Adrenal gland (tissue), 12 donors: ENCODE measurements around the gene PTPN3. TPM values are rescaled to one million over a fixed set of nuclear protein-coding genes. Genes with fewer than 3 reads are reported as not detected.

Experiments used
- DNase-seq, 7 donors: peaks; one replicate each; pipeline ENCODE4 v3.0.0-alpha.2; 2019 to 2020
- H3K27ac ChIP-seq, 5 donors: fragments of 200-600 bp; sonication (generic) in 4 of 5; 1 replicate in 3 of 5; 2 replicates in 2 of 5; pipeline versions ENCODE4 v1.5.1 to v1.8.0; 2016 to 2020; ENCODE audit warnings: mild to moderate bottlenecking in 1 of 5
- H3K27me3 ChIP-seq: fragments of 200-600 bp; 2 replicates; pipeline ENCODE4 v1.8.0; 2021
- H3K36me3 ChIP-seq, 2 donors: fragments of 200-600 bp; replicated peaks in 1 of 2; 1 replicate in 1 of 2; 2 replicates in 1 of 2; pipeline versions ENCODE4 v1.5.1 to v1.8.0; 2018 to 2022
- H3K4me1 ChIP-seq, 2 donors: fragments of 200-600 bp; replicated peaks in 1 of 2; 1 replicate in 1 of 2; 2 replicates in 1 of 2; pipeline versions ENCODE4 v1.5.1 to v1.8.0; 2018 to 2021
- H3K4me3 ChIP-seq, 4 donors: fragments of 200-600 bp; sonication (generic) in 3 of 4; one replicate each; pipeline ENCODE4 v1.5.1; 2016 to 2018
- H3K9me3 ChIP-seq, 3 donors: fragments of 200-600 bp; sonication (generic) in 1 of 3; replicated peaks in 1 of 3; 1 replicate in 2 of 3; 2 replicates in 1 of 3; pipeline versions ENCODE4 v1.5.1 to v1.8.0; 2016 to 2021
- POLR2A ChIP-seq, 2 donors: fragments of 450-650 bp; IDR thresholded peaks; one replicate each; pipeline ENCODE4 v1.6.1; 2017; ENCODE audit warnings: antibody characterized with exemption in 2 of 2, mild to moderate bottlenecking in 2 of 2, moderate library complexity in 1 of 2
- WGBS, 4 donors: extraction: QIAGEN DNeasy Blood & Tissue Kit in 2 of 4; methylation state at CpG; one replicate each; pipeline versions ENCODE4 v1.1.5 to v1.1.7; 2013 to 2017; 5-methylcytosine and 5-hydroxymethylcytosine counted together
- intact Hi-C, 2 donors: fragments of 100-400 bp; cut with DNase I; formaldehyde crosslinking; loops; one replicate each; pipeline versions ENCODE4 v1.14.1 to v1.15.0; 2022 to 2023
- polyA plus RNA-seq, 3 donors: library from polyadenylated mRNA; stranded (reverse); fragments of 200-250 nt in 2 of 3; fragments of 350-450 nt in 1 of 3; fragmentation: Illumina TruSeq in 1 of 3; extraction: RNeasy Lipid Tissue Mini Kit (QIAGEN cat#74804) in 1 of 3; gene quantifications; one replicate each; pipeline ENCODE4 v1.2.3, GENCODE V29; 2013 to 2014
- total RNA-seq, 9 donors: library from RNA; depleted of rRNA in 4 of 9; stranded (reverse); fragments of >200 nt in 4 of 9; fragments of 120-200 nt in 1 of 9; fragmentation: NEBNext Ultra II Directional in 1 of 9; extraction: Animal tissue kit (Norgen Biotek cat#: 25700) in 1 of 9; gene quantifications; one replicate each; pipeline versions ENCODE4 v1.1.0 to v1.2.4, GENCODE V29; 2013 to 2023
- TF ChIP-seq, protein P1 (sequence below), 6 experiments: fragments of 450-650 bp in 4 of 6; fragments of 200-600 bp in 2 of 6; sonication (generic) in 1 of 6; IDR thresholded peaks; 1 replicate in 5 of 6; 2 replicates in 1 of 6; pipeline versions ENCODE4 v1.5.1 to v1.8.0; 2016 to 2021; ENCODE audit warnings: antibody characterized with exemption in 6 of 6, mild to moderate bottlenecking in 2 of 6, moderate library complexity in 1 of 6
- donor health status: healthy with polysubstance abuse.
- donor health status: Bipolar disorder and iron deficiency.
- donor health status: DM: yes; HTN: yes; CAD: no.
- donor health status: DM: no; HTN: no; CAD: no.
- donor health status: DM: no; HTN: no; CAD: no.
- donor health status: DM: yes; HTN: yes; CAD: no.

PTPN3 gene
- total and polyA plus RNA-seq, 12 donors = 1.6 to 6.1 (median 3.0) TPM

DNA sequence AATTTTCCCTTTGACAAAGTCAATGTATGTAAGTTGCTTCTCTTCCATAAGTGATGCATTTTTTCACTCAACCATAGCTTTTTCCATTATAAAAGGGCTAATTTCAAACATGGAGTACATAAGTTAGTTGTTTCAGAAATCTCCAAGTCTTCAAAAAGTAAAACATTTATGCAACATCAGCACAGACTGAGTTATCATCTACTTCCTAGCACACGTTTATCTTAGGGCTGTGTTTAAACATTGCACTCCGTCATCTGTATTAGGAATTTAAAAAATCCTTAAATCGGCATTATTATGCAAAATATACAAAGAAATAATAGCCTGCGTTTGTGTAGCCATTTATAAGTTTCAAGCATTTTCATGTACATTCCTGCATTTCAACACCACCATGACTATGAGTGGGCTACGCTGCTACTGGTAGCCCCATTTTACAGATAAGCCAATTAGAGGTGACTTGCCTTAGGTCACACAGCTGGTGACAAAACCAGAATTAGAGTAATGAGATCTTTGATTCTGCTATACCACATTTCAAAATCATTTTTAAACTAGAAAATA, 43.4 kb downstream of the PTPN3 start:
- 83 to 87% (median 85%) methylated on average over 5 of the region's 5 CpGs for WGBS, 4 donors
- intact Hi-C loops = no loop called here
- TF ChIP-seq POLR2A (IDR thresholded peaks at IDR 0.05) = no peak
- TF ChIP-seq, protein P1, sequence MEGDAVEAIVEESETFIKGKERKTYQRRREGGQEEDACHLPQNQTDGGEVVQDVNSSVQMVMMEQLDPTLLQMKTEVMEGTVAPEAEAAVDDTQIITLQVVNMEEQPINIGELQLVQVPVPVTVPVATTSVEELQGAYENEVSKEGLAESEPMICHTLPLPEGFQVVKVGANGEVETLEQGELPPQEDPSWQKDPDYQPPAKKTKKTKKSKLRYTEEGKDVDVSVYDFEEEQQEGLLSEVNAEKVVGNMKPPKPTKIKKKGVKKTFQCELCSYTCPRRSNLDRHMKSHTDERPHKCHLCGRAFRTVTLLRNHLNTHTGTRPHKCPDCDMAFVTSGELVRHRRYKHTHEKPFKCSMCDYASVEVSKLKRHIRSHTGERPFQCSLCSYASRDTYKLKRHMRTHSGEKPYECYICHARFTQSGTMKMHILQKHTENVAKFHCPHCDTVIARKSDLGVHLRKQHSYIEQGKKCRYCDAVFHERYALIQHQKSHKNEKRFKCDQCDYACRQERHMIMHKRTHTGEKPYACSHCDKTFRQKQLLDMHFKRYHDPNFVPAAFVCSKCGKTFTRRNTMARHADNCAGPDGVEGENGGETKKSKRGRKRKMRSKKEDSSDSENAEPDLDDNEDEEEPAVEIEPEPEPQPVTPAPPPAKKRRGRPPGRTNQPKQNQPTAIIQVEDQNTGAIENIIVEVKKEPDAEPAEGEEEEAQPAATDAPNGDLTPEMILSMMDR (IDR thresholded peaks at IDR 0.05) = no peak
- DNase-seq = no peak
- no peak overlapping the region for H3K27ac ChIP-seq
- H3K4me1 ChIP-seq = peaks cover 0 to 4% of the 10 kb centered on the region in 2 donors
- H3K9me3 ChIP-seq = no peaks in the 10 kb centered on the region
- H3K36me3 ChIP-seq = no peaks in the 10 kb centered on the region
- H3K4me3 ChIP-seq = no peak overlapping the region
- H3K27me3 ChIP-seq = no peaks in the 10 kb centered on the region

DNA sequence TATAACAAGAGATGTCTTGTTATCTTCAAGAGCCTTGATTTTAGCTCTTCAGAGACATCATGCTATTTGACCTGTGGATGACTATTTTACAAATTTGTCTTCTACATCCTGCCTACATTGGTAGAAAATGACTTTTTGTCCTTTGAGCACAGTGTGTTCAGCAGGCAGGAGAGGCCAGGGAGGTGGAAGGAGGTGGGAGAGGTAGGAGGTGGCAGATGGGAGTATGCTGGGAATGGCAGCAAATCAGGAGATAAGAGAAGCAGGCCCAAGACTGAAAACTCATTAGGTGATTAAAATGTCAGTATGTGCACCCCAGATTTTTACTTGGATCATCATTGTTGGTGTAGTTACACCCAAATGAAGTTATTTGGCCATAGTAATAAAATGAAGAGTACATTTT, 44.1 kb downstream of the PTPN3 start:
- peaks cover 0 to 3% of the 10 kb centered on the region in 2 donors for H3K4me1 ChIP-seq
- no peaks in the 10 kb centered on the region for H3K9me3 ChIP-seq
- DNase-seq = no peak
- H3K36me3 ChIP-seq = no peaks in the 10 kb centered on the region
- no peak for TF ChIP-seq POLR2A (IDR thresholded peaks at IDR 0.05)
- TF ChIP-seq, protein P1 (IDR thresholded peaks at IDR 0.05) = no peak
- H3K27ac ChIP-seq = peak overlapping the region in 1 of 5 donors; percentile 55
- H3K4me3 ChIP-seq = no peak overlapping the region
- no peaks in the 10 kb centered on the region for H3K27me3 ChIP-seq
- intact Hi-C loops = no loop called here

DNA sequence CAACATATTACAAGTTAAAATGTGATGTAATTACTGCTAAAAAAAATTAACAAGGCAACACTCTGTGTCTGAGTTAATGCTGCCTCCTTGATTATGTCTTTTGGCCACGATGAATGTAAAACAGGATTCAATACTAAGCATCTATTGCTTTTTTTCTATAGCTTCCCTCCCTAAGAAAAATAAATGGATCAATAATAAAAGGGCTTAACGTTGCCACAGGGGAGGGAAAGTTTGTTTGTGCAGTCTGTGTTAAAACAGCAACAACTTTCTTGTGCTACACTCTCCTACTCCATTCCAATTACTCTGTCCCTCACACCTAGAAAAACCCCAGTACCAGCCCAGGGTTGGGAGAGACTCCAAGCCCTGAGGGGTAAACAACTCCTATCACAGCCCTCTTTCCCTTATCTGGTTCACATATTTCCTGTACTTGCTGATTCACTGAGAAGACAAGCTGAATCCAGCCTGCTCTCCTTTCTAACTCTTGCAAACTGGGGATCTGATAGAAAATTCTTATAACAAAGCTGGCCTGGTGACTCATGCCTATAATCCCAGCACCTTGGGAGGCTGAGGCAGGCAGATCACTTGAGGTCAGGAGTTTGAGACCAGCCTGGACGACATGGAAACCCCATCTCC, 44.8 kb downstream of the PTPN3 start:
- intact Hi-C loops = no loop called here
- no peaks in the 10 kb centered on the region for H3K9me3 ChIP-seq
- H3K27me3 ChIP-seq = no peaks in the 10 kb centered on the region
- H3K36me3 ChIP-seq = no peaks in the 10 kb centered on the region
- TF ChIP-seq, protein P1 (IDR thresholded peaks at IDR 0.05) = no peak
- no peak for TF ChIP-seq POLR2A (IDR thresholded peaks at IDR 0.05)
- 66 to 75% (median 71%) methylated on average over 3 of the region's 3 CpGs for WGBS, 4 donors
- DNase-seq = peak in 5 of 7 donors; percentile 39 to 58 (median 48)
- no peaks in the 10 kb centered on the region for H3K4me1 ChIP-seq
- no peak overlapping the region for H3K4me3 ChIP-seq
- peak overlapping the region in 2 of 5 donors; percentile 55 to 80 for H3K27ac ChIP-seq

DNA sequence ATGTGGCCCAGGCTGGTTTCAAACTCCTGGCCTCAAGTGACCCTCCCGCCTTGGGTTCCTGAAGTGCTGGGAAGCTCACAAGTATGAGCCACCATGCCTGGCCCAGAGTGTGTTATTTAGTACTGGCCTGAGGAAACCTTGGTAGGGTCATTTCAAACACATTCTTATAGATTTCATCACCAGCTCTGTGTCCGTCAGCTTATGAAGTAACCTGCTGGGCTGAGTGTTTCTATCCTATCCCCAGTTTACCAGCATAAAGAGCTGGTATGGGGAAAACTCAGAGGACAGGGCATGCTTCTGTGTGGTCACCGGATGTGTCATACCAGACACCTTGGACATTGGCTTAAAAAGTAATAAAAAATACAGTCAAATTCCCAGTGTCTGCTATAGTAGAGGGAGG, 45.3 kb downstream of the PTPN3 start:
- peak overlapping the region in 2 of 5 donors; percentile 55 to 80 for H3K27ac ChIP-seq
- H3K27me3 ChIP-seq = no peaks in the 10 kb centered on the region
- 79 to 84% (median 83%) methylated on average over 3 of the region's 3 CpGs for WGBS, 4 donors
- H3K9me3 ChIP-seq = no peaks in the 10 kb centered on the region
- TF ChIP-seq, protein P1 (IDR thresholded peaks at IDR 0.05) = no peak
- no peak for TF ChIP-seq POLR2A (IDR thresholded peaks at IDR 0.05)
- no peaks in the 10 kb centered on the region for H3K4me1 ChIP-seq
- no peaks in the 10 kb centered on the region for H3K36me3 ChIP-seq
- DNase-seq = peak in 3 of 7 donors; percentile 25 to 55 (median 48)
- intact Hi-C loops = no loop called here
- no peak overlapping the region for H3K4me3 ChIP-seq
